Trophoblast cell (in vitro differentiated cells and primary cell): Measurements from ENCODE around the gene TMEM33.

Source experiments
- DNase-seq, 2 donors: peaks; one replicate each; pipeline ENCODE4 v3.0.0-alpha.2; 2016
- H2AFZ ChIP-seq: 2 replicates; pipeline ENCODE4 v1.6.1; 2013; ENCODE audit warnings: low read length, moderate library complexity, mild to moderate bottlenecking; ENCODE audit not compliant: insufficient read depth, poor library complexity
- H2AK5ac ChIP-seq: 2 replicates; pipeline ENCODE4 v1.6.1; 2013; ENCODE audit warnings: mild to moderate bottlenecking, low read length
- H2BK120ac ChIP-seq: 2 replicates; pipeline ENCODE4 v1.6.1; 2013; ENCODE audit warnings: low read length, mild to moderate bottlenecking, moderate library complexity; ENCODE audit not compliant: insufficient read depth, poor library complexity
- H2BK12ac ChIP-seq: 2 replicates; pipeline ENCODE4 v1.6.1; 2013; ENCODE audit warnings: mild to moderate bottlenecking, low read length, moderate library complexity
- H2BK5ac ChIP-seq: 2 replicates; pipeline ENCODE4 v1.6.1; 2013; ENCODE audit warnings: low read length, low read depth, moderate library complexity, mild to moderate bottlenecking; ENCODE audit not compliant: poor library complexity
- H3K14ac ChIP-seq: 2 replicates; pipeline ENCODE4 v1.6.1; 2013; ENCODE audit warnings: mild to moderate bottlenecking, low read length
- H3K18ac ChIP-seq: 2 replicates; pipeline ENCODE4 v1.6.1; 2013; ENCODE audit warnings: mild to moderate bottlenecking, low read length
- H3K23ac ChIP-seq: 2 replicates; pipeline ENCODE4 v1.6.1; 2013; ENCODE audit warnings: low read length
- H3K27ac ChIP-seq: 2 replicates; pipeline ENCODE4 v1.5.1; 2013; ENCODE audit warnings: low read depth, mild to moderate bottlenecking, inconsistent platforms, low read length, moderate library complexity
- H3K27me3 ChIP-seq: 2 replicates; pipeline ENCODE4 v1.6.1; 2013; ENCODE audit warnings: inconsistent platforms, mild to moderate bottlenecking, low read length, moderate library complexity; ENCODE audit not compliant: insufficient read depth
- H3K36me3 ChIP-seq, 2 experiments: 1 replicate in 1 of 2; 2 replicates in 1 of 2; pipeline ENCODE4 v1.6.1; 2013; ENCODE audit warnings: low read length in 2 of 2, mild to moderate bottlenecking in 2 of 2, moderate library complexity in 1 of 2; ENCODE audit not compliant: insufficient read depth in 2 of 2, control insufficient read depth in 1 of 2
- H3K4ac ChIP-seq: 2 replicates; pipeline ENCODE4 v1.6.1; 2013; ENCODE audit warnings: low read depth, mild to moderate bottlenecking, low read length, moderate library complexity
- H3K4me1 ChIP-seq, 2 experiments: 1 replicate in 1 of 2; 2 replicates in 1 of 2; pipeline ENCODE4 v1.6.1; 2013; ENCODE audit warnings: low read length in 2 of 2, mild to moderate bottlenecking in 2 of 2, moderate library complexity in 1 of 2; ENCODE audit not compliant: insufficient read depth in 2 of 2, control insufficient read depth in 1 of 2
- H3K4me2 ChIP-seq: 2 replicates; pipeline ENCODE4 v1.6.1; 2013; ENCODE audit warnings: inconsistent platforms, mild to moderate bottlenecking, low read length, moderate library complexity
- H3K4me3 ChIP-seq: 2 replicates; pipeline ENCODE4 v1.5.1; 2013; ENCODE audit warnings: mild to moderate bottlenecking, low read depth, low read length, inconsistent platforms
- H3K79me1 ChIP-seq: one replicate; pipeline ENCODE4 v1.6.1; 2013; ENCODE audit warnings: low read length
- H3K79me2 ChIP-seq: 2 replicates; pipeline ENCODE4 v1.6.1; 2013; ENCODE audit warnings: low read length, mild to moderate bottlenecking; ENCODE audit not compliant: control insufficient read depth, insufficient read depth, poor library complexity
- H3K9ac ChIP-seq: 2 replicates; pipeline ENCODE4 v1.6.1; 2013; ENCODE audit warnings: mild to moderate bottlenecking, low read length
- H3K9me3 ChIP-seq: 2 replicates; pipeline ENCODE4 v1.6.1; 2013; ENCODE audit warnings: low read depth, mild to moderate bottlenecking, control low read depth, inconsistent platforms, low read length; ENCODE audit not compliant: insufficient read depth
- H4K12ac ChIP-seq: 2 replicates; pipeline ENCODE4 v1.6.1; 2013; ENCODE audit warnings: low read depth, mild to moderate bottlenecking, low read length, moderate library complexity
- H4K8ac ChIP-seq: 2 replicates; pipeline ENCODE4 v1.6.1; 2013; ENCODE audit warnings: low read depth, mild to moderate bottlenecking, low read length, moderate library complexity
- H4K91ac ChIP-seq: one replicate; pipeline ENCODE4 v1.6.1; 2013; ENCODE audit warnings: low read depth, mild to moderate bottlenecking, low read length, moderate library complexity
- WGBS: extraction: QIAGEN DNeasy Blood & Tissue Kit; methylation state at CpG from one replicate; pipeline ENCODE4 v1.1.7; 2013; ENCODE audit warnings: missing lambda C conversion rate; ENCODE audit not compliant: insufficient read length, insufficient coverage; ENCODE audit errors: extremely low coverage; 5-methylcytosine and 5-hydroxymethylcytosine counted together

Gene TMEM33

DNA sequence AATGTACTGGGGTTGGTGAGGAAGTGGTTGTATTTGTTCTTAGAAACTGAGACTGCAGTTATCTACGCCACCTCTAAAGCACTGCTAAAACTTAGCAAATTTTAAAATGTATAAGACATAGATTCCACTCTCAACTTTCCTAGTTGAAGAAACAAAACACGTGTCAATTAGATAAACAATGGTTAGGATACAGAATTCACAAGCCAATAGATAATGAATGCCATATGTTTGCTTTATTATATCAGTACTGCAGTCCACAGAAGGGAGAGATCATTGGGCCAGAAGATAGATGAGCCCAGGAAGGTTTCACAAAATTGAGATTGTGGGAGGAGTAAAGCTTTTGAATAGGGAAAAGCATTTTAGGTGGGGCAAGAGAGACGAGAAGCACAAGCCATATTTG is 14.3 kb downstream of the TMEM33 start:
- no peak overlapping the region for H3K4me3 ChIP-seq
- no peak overlapping the region for H2BK12ac ChIP-seq
- no peak overlapping the region for H3K23ac ChIP-seq
- no peak overlapping the region for H3K9ac ChIP-seq
- no CpG with 5 or more reads among the region's 3 CpGs for WGBS
- H3K9me3 ChIP-seq, result no peaks in the 10 kb centered on the region
- H2BK120ac ChIP-seq, result no peak overlapping the region
- DNase-seq, result no peak
- H4K12ac ChIP-seq, result no peak overlapping the region
- H3K14ac ChIP-seq, result no peak overlapping the region
- no peak overlapping the region for H2AFZ ChIP-seq
- H4K91ac ChIP-seq, result no peak overlapping the region
- no peaks in the 10 kb centered on the region for H3K79me2 ChIP-seq
- H3K27me3 ChIP-seq, result no peaks in the 10 kb centered on the region
- no peak overlapping the region for H3K27ac ChIP-seq
- H4K8ac ChIP-seq, result no peak overlapping the region
- H3K18ac ChIP-seq, result no peak overlapping the region
- no peak overlapping the region for H2BK5ac ChIP-seq
- no peaks in the 10 kb centered on the region for H3K79me1 ChIP-seq
- H3K4me2 ChIP-seq, result no peak overlapping the region
- no peaks in the 10 kb centered on the region for H3K4me1 ChIP-seq
- H2AK5ac ChIP-seq, result no peak overlapping the region
- no peak overlapping the region for H3K4ac ChIP-seq
- peaks cover 5 to 6% of the 10 kb centered on the region in 2 experiments for H3K36me3 ChIP-seq

DNA sequence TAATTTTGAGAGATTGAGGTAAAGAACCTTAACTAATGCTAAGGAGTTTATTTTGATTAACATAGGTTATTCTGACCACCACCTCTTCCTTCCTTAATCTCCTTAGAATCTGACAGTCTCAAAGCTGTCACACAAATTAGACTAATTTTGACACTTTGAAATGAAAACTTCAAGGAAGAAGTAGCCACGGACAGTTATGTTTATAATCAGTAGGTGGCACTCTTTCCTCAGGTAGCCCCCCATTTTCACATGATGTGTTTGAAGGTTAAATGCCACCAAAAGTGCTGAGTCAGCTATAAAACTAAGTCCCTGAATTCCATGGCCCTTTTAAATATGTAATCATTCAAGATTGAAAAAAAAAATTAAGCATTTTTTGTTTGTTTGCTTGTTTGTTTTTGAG is 22.4 kb downstream of the TMEM33 start:
- no peak for DNase-seq
- Histone ChIP-seq H3K4ac (no peak overlapping the region), H3K9ac (no peak overlapping the region), H3K27ac (no peak overlapping the region), H3K14ac (no peak overlapping the region), H2BK120ac (no peak overlapping the region), H3K4me3 (no peak overlapping the region), H3K4me2 (no peak overlapping the region), H3K23ac (no peak overlapping the region), H2AFZ (no peak overlapping the region), H2BK5ac (no peak overlapping the region), H4K8ac (no peak overlapping the region), H3K79me2 (no peaks in the 10 kb centered on the region), H2BK12ac (no peak overlapping the region), H4K12ac (no peak overlapping the region), H3K9me3 (no peaks in the 10 kb centered on the region), H3K27me3 (no peaks in the 10 kb centered on the region), H3K4me1 (no peaks in the 10 kb centered on the region), H3K36me3 (peaks cover 3% of the 10 kb centered on the region in 2 experiments), H2AK5ac (no peak overlapping the region), H3K18ac (no peak overlapping the region), H3K79me1 (no peaks in the 10 kb centered on the region), H4K91ac (no peak overlapping the region)
- WGBS, result no CpG with 5 or more reads among the region's 1 CpG

- no peaks in the 10 kb centered on the region for H3K79me1 ChIP-seq
- H2AFZ ChIP-seq, result no peak overlapping the region
- no peaks in the 10 kb centered on the region for H3K27me3 ChIP-seq
- H3K9me3 ChIP-seq, result no peaks in the 10 kb centered on the region
- H3K23ac ChIP-seq, result no peak overlapping the region
- no peaks in the 10 kb centered on the region for H3K79me2 ChIP-seq
- no peak overlapping the region for H2BK120ac ChIP-seq
- no peak overlapping the region for H2AK5ac ChIP-seq
- H3K18ac ChIP-seq, result no peak overlapping the region
- no peak overlapping the region for H3K4me3 ChIP-seq
- H3K4ac ChIP-seq, result no peak overlapping the region
- WGBS, result no CpG with 5 or more reads among the region's 4 CpGs
- H3K27ac ChIP-seq, result no peak overlapping the region
- no peak overlapping the region for H3K9ac ChIP-seq
- no peak overlapping the region for H2BK12ac ChIP-seq
- no peaks in the 10 kb centered on the region for H3K36me3 ChIP-seq
- H3K14ac ChIP-seq, result no peak overlapping the region
- no peak overlapping the region for H2BK5ac ChIP-seq
- H3K4me1 ChIP-seq, result no peaks in the 10 kb centered on the region
- H4K91ac ChIP-seq, result no peak overlapping the region
- no peak overlapping the region for H4K12ac ChIP-seq
- H4K8ac ChIP-seq, result no peak overlapping the region
- no peak overlapping the region for H3K4me2 ChIP-seq
- DNase-seq, result peak; percentile 35 to 79
These were observed 27.9 kb downstream of the TMEM33 start for GRCh38 chr4:41963105-41963504.

DNA sequence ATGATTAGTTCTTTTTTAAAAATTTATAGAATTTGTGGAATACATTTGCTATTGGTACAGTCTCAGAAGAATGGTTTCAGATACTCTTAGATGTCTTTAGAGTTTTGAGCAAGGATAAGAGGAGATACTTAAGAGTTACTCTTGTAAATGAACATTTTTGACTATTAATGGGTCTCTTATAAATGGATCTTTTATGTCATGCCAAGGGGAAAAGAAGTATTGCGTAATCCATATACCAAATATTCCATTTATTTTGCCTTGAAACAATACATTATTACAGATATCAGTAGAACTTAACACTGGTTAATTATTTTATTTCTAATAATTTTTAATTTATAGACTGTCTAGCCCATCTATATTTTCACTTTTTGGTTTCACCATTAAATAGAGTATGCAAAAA is 29.2 kb downstream of the TMEM33 start:
- no peak overlapping the region for H2AK5ac ChIP-seq
- H3K4ac ChIP-seq, result no peak overlapping the region
- H3K14ac ChIP-seq, result no peak overlapping the region
- H3K27me3 ChIP-seq, result no peaks in the 10 kb centered on the region
- no peak overlapping the region for H3K9ac ChIP-seq
- no peak overlapping the region for H3K4me3 ChIP-seq
- no peaks in the 10 kb centered on the region for H3K36me3 ChIP-seq
- H4K12ac ChIP-seq, result no peak overlapping the region
- no peaks in the 10 kb centered on the region for H3K4me1 ChIP-seq
- H4K91ac ChIP-seq, result no peak overlapping the region
- H4K8ac ChIP-seq, result no peak overlapping the region
- no peak overlapping the region for H3K23ac ChIP-seq
- H3K4me2 ChIP-seq, result no peak overlapping the region
- H2BK12ac ChIP-seq, result no peak overlapping the region
- WGBS, result no CpG with 5 or more reads among the region's 1 CpG
- H3K27ac ChIP-seq, result no peak overlapping the region
- H3K18ac ChIP-seq, result no peak overlapping the region
- no peak overlapping the region for H2BK5ac ChIP-seq
- peaks cover 5% of the 10 kb centered on the region for H3K9me3 ChIP-seq
- H3K79me2 ChIP-seq, result no peaks in the 10 kb centered on the region
- H2AFZ ChIP-seq, result no peak overlapping the region
- H2BK120ac ChIP-seq, result no peak overlapping the region
- H3K79me1 ChIP-seq, result no peaks in the 10 kb centered on the region
- no peak for DNase-seq
